Measurements from ENCODE around the gene MAPT. TPM values are rescaled to one million over a fixed set of nuclear protein-coding genes. Genes with fewer than 3 reads are reported as not detected.

Gene MAPT
- total RNA-seq, 1 donor from 2014 or later, result 3.5 TPM

DNA sequence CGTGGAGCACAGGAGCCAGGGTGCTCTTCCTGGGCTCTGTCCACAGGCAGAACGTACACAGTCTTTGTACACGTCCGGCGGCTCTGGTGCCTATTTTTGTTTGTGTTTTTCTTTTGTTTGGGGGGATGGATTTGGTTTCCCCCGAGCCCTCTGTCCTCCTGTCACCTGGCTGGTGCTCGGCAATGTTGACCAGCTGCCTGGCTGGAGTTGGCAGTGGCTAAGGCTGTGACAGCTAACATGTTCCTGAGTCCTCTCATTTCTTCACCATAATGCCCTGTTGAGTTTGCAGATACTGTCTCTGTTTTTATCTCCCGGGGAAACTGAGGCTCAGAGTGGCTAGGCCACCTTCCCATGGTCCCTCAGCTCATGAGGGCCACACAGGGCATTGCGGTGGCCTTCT is 25.7 kb downstream of the MAPT start:
- H3K36me3 Mint-ChIP-seq, result no peaks in the 10 kb centered on the region
- TF ChIP-seq, protein P1, sequence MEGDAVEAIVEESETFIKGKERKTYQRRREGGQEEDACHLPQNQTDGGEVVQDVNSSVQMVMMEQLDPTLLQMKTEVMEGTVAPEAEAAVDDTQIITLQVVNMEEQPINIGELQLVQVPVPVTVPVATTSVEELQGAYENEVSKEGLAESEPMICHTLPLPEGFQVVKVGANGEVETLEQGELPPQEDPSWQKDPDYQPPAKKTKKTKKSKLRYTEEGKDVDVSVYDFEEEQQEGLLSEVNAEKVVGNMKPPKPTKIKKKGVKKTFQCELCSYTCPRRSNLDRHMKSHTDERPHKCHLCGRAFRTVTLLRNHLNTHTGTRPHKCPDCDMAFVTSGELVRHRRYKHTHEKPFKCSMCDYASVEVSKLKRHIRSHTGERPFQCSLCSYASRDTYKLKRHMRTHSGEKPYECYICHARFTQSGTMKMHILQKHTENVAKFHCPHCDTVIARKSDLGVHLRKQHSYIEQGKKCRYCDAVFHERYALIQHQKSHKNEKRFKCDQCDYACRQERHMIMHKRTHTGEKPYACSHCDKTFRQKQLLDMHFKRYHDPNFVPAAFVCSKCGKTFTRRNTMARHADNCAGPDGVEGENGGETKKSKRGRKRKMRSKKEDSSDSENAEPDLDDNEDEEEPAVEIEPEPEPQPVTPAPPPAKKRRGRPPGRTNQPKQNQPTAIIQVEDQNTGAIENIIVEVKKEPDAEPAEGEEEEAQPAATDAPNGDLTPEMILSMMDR (conservative IDR thresholded peaks at IDR 0.05), result no peak
- peaks cover 30% of the 10 kb centered on the region for H3K27me3 Mint-ChIP-seq
- no peaks in the 10 kb centered on the region for H3K4me1 Mint-ChIP-seq (ENCODE audit: unreplicated experiment)
- no peak overlapping the region for H3K27ac Mint-ChIP-seq
- no peak overlapping the region for H3K4me3 Mint-ChIP-seq
- no peak for DNase-seq (ENCODE audit: extremely low spot score, unreplicated experiment)
- no peaks in the 10 kb centered on the region for H3K9me3 Mint-ChIP-seq

DNA sequence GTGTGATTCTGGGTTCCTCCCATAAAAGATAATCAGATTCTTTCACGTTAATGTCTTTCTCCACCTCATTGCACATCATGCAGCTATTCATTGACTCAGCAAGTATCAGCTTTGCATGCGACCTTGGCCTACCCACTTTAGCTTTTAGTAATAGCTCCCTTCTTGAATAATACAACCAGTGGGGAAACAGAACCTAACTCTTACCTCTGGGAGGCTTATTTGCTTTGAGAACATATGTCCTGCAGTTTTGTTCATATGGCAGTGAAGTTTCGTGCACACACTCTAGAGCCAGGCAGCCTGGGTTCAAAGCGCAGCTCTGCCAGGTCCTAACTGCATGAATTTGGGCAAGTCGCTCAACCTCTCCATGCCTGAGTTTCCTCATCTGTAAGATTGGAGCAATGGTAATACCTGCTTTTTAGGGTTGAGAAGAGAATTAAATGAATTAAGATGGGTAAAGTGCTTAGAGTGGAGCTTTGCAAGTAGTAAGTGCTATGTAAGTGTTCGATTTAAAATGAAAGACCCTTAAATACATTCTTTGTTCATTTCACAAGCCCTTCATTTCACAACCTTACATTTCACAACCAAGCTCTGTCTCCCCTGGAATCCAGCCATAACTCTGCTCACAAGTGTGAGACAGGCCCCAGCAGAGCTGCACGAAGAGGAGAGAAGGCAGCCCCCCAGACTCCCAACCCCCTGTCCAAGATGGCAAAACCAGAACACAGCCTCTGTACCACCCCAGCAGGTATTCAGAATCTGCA is 29.3 kb downstream of the MAPT start:
- Mint-ChIP-seq H3K27me3 (peaks cover 11% of the 10 kb centered on the region), H3K4me3 (no peak overlapping the region), H3K36me3 (no peaks in the 10 kb centered on the region), H3K27ac (no peak overlapping the region), H3K9me3 (no peaks in the 10 kb centered on the region), H3K4me1 (ENCODE audit: unreplicated experiment) (no peaks in the 10 kb centered on the region)
- TF ChIP-seq, protein P1 (conservative IDR thresholded peaks at IDR 0.05), result no peak
- DNase-seq (ENCODE audit: extremely low spot score, unreplicated experiment), result no peak

DNA sequence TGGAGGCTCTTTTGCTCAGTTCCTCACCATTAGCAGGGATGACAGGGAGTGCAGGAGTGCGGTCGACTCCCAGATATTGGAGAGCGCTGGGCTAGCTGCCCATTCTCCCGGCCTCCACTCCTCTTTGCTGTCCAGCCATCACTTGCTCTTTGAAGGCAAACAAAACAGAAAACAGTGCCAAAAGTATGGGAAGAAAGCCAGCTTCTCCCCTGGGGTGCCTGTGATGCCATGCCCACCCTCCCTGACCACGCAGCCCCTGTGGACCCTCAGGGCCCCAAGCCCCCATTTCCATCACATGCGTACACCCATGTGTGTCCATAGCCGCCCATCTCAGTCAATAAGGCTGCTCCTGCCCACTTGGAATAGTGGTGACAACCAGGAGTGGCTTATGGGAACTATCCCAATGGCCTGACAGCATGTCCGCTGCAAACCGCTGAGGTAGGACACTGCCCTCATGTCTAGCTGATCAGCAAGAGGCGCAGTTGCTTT is 30.0 kb downstream of the MAPT start:
- DNase-seq (ENCODE audit: extremely low spot score, unreplicated experiment), result no peak
- Mint-ChIP-seq H3K4me1 (ENCODE audit: unreplicated experiment) (no peaks in the 10 kb centered on the region), H3K27me3 (peaks cover 11% of the 10 kb centered on the region), H3K36me3 (no peaks in the 10 kb centered on the region), H3K4me3 (no peak overlapping the region), H3K9me3 (no peaks in the 10 kb centered on the region), H3K27ac (no peak overlapping the region)
- TF ChIP-seq, protein P1 (conservative IDR thresholded peaks at IDR 0.05), result no peak

DNA sequence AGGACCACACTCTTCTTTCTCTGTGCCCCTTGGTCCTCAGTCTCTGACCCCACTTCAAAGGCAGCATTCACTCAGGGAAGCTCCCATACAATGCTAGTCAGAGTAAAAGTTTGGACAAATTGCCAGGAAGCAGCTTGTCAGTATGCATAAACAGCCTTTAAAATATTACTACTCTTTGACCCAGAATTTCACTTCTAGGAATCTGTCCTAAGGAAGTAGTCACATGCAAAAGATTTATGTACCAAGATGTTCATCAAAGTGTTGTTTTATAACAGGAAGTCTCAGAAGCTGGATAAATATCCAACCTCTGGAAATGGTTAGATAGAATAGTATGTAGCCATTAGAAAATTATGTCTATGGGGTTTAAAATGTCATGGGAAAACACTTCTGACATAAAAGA is 31.0 kb downstream of the MAPT start:
- H3K27ac Mint-ChIP-seq, result no peak overlapping the region
- peaks cover 10% of the 10 kb centered on the region for H3K27me3 Mint-ChIP-seq
- no peak for DNase-seq (ENCODE audit: extremely low spot score, unreplicated experiment)
- no peak overlapping the region for H3K4me3 Mint-ChIP-seq
- no peaks in the 10 kb centered on the region for H3K4me1 Mint-ChIP-seq (ENCODE audit: unreplicated experiment)
- H3K36me3 Mint-ChIP-seq, result no peaks in the 10 kb centered on the region
- no peaks in the 10 kb centered on the region for H3K9me3 Mint-ChIP-seq
- TF ChIP-seq, protein P1 (conservative IDR thresholded peaks at IDR 0.05), result no peak

DNA sequence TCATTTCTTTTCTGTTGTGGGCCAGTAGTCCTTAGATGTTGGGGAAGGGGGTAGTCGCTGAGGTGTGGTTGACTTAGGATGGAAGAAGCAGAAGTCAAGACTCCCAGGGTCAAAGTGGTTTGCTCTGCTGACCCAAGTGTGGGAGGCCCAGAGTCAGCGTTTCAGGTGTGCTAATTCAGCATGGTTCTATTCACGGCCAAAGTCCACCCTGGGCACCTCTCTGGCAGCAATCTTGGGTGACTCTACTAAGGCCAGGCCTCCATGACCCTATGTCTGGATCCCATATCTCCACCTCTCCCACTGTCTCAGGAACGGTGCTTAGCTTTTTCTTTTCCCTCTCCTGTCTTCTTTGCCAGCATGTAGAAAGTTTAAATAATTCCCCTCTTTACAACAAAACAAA is 32.9 kb downstream of the MAPT start:
- H3K27me3 Mint-ChIP-seq, result peaks cover 6% of the 10 kb centered on the region
- H3K36me3 Mint-ChIP-seq, result no peaks in the 10 kb centered on the region
- no peaks in the 10 kb centered on the region for H3K4me1 Mint-ChIP-seq (ENCODE audit: unreplicated experiment)
- H3K9me3 Mint-ChIP-seq, result no peaks in the 10 kb centered on the region
- H3K27ac Mint-ChIP-seq, result no peak overlapping the region
- no peak for DNase-seq (ENCODE audit: extremely low spot score, unreplicated experiment)
- no peak overlapping the region for H3K4me3 Mint-ChIP-seq
- TF ChIP-seq, protein P1 (conservative IDR thresholded peaks at IDR 0.05), result no peak
